Activated T-cell treated with anti-CD3 and anti-CD28 coated beads for 4 hours (primary cell): ENCODE data around the gene KATNAL2.

ENCODE experiments used
- DNase-seq: peaks from one replicate; pipeline ENCODE4 v3.0.0-alpha.2; 2020

Gene KATNAL2, protein sequence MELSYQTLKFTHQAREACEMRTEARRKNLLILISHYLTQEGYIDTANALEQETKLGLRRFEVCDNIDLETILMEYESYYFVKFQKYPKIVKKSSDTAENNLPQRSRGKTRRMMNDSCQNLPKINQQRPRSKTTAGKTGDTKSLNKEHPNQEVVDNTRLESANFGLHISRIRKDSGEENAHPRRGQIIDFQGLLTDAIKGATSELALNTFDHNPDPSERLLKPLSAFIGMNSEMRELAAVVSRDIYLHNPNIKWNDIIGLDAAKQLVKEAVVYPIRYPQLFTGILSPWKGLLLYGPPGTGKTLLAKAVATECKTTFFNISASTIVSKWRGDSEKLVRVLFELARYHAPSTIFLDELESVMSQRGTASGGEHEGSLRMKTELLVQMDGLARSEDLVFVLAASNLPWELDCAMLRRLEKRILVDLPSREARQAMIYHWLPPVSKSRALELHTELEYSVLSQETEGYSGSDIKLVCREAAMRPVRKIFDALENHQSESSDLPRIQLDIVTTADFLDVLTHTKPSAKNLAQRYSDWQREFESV

DNA sequence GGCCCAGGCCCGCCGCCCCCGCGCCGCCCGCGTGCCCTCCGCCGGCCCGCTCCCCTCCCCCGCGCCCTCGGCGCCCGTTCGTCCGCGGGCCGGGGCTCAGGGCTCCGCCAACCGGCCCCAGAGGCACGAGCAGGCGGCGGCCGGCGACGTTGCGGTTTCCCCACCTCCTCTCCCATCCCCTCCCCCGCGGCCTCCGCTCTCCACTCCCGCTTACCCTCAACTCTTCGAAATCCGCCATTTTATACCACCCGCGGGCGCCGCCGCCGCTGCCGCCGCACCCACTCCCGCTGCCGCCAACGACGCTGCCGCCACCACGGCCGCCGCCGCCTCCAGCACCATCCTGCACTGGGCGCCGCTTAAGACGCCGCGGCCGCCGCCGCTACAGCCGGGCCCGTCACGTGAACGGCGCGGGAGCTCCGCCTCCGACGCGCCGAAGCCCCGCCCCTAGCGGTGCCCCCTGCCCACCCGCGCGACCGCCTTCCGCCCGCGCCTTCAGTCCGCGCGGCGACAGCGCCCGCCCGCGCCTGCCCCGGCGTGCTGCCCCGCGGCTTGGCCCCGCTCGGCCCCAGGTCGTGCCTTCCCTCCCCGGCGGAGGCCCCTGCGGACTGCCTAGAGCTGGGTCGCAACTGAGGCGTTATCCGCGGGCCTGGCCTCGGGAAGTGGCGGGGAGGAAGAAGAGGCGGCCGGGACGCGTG, at the start of gene KATNAL2, which contains the start of gene PIAS2:
KATNAL2 (plus strand) TSS at position 495 of the 695 bp plus-strand sequence. CDS start 29,271 bp downstream, outside the sequence.
PIAS2 (minus strand) TSS at position 400 of the 695 bp plus-strand sequence; CDS start at position 238, 162 bp downstream.
- peak; percentile 62 for DNase-seq

DNA sequence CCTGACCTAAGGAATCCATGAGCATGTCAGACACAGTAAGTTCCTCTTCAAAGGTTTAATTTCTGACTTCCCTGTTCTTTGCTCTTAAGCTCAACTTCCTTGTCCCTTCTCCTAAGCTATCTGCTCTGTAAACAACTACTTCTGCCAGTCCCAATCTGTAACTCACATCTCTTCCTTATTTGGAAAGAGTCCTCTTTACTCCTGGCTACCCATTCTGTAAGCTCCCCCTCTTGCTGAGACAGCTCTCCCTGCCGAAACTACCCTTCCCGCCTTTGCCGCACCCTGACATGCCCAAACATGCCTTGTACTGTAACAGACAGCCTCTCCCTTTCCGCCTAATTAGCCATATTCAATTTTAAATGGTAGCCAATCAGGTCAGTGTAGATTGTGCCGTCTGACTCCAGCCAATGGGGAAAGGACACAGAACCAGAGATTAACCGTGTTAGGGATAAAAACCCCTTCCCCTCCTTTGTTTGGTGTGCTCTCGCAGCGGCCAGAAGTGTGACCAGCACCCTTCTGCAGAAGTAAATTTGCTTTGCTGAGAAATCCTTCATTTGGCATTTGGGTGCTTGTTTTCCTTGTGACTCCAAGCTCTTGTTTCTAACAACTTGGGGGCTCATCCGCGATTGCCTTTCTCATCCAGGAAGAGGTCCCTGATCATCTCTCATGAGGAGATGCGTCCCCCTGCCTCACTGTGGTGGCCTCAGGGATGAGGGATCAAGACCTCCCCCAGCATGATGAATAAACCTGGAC, 49.1 kb upstream of the KATNAL2 start:
- no peak for DNase-seq

DNA sequence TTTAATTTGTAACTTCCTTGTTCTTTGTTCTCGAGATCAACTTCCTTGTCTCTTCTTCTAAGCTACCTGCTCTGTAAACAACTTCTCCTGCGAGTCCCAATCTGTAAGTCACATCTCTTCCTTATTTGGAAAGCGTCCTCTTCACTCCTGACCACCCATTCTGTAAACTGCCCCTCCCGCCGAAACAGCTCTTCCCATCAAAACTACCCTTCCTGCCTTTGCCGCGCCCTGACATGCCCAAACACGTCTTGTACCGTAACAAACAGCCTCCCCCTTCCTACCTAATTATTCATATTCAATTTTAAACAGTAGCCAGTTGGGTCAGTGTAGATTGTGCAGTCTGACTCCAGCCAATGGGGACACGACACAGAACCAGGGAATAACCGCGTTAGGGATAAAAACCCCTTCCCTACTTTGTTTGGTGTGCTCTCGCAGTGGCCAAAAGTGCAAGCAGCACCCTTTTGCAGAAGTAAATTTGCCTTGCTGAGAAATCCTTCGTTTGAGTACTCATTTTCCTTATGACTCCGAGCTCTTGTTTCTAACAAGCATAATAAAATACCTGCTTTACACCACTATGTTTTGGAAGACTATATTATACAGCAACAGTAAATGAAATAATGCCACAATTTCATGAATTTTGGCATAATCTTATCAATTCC, 39.9 kb upstream of the KATNAL2 start:
- DNase-seq, result no peak

DNA sequence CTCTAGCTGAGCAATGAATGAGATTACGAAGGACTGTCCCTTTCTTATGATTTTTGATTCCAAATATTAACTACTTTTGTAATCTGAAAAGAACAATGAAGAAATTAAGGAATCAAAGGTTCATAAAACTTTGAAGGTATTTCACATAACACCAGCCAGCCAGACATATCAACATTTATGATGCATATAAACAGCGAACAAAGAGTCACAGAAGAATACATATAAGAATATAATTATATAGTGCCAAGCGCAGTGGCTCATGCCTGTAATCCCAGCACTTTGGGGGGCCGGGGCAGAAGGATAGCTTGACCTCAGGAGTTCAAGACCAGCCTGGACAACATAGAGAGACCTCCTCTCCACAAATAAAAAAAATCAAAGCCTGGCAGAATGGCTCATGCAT, 34.2 kb upstream of the KATNAL2 start:
- DNase-seq, result no peak

DNA sequence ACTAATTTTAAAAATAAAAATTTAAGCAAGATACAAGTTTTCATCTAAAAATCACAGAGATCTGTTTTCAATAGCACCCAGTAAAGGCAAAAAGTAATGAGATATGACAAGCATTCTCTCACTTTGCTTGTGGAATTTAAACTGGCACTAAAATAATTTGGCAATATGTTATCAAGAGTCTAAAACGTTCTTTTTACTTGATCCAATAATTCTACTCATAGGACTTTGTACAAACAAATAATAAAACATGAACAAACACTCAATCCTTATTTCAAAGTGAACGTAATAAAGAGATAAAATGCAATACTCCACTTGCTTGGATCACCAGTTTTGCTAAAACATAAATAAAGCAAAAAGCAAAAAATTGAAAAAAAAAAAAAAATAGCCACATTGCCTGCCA, 30.5 kb upstream of the KATNAL2 start:
- DNase-seq, result no peak

DNA sequence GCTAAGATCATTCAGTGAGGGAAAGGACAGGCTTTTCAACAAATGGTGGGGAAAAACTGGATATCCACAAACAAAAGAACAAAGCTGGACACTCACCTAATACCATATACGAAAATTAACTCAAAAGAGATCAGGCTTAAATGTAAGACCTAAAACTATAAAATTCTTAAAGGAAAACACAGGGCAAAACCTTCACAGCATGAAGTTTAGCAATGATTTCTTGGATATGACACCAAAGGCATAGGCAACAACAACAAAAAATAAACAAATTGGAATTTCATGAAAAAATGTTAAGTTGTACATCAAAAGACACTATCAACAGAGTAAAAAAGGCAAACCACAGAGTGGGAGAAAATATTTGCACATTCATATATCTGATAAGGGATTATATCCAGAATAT, 28.4 kb upstream of the KATNAL2 start:
- DNase-seq, result no peak

DNA sequence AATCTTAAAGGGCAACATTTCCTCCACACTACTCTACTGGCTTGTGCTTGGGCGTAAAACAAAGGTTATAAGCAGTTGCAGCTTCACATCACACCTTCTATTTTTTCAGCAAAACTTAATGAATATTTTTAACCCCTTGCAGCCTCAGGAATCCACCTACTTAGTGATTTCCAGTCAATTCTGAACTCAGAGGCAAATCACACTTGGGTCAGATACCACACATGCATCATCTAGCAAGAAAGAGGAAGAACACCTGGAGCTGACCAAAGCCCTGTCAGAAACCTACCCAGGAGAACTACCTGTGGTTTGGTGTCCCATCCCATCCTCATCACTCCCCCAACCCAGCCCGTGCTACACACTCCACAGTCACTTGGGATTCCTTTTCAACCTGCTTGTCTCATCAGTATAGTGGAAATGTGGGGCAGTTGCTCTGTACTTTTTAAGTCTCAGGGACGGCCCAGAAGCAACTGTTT, 25.6 kb upstream of the KATNAL2 start:
- DNase-seq, result no peak

DNA sequence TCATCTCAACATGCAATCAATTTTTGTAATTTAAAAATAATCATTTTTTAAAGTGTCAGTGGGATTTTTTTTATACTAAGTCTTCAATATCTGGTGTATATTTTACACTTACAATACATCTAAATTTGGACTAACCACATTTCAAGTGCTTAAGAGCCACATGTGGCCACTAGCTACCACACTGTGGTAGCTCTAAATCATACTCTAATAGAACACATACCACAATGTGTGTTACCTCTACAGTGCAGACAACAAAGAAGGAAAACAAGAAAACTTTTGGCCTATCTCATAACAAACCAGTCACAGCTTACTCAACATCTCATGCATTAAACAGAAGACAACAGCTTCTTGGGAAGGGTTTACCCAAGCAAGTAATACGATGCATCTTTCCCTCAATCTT, 24.6 kb upstream of the KATNAL2 start:
- no peak for DNase-seq

DNA sequence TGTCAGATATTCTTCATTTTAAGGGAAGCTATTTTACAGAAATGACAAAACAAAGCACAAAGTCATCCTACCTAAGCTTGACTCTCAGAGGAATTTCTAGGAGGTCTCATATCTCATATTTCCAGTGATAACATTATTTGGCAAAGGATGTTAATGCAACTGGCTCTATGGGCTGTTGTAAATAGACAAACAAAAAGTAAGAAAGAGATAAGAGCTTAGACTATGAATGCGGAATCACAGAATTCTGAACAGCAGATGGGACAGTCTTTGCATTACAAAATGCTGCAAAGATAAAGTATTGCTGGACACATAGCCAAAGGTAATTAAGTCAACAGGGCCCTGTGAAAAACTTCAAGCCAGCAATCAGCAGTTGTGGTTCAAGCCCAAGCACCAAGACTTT, 24.0 kb upstream of the KATNAL2 start:
- no peak for DNase-seq

DNA sequence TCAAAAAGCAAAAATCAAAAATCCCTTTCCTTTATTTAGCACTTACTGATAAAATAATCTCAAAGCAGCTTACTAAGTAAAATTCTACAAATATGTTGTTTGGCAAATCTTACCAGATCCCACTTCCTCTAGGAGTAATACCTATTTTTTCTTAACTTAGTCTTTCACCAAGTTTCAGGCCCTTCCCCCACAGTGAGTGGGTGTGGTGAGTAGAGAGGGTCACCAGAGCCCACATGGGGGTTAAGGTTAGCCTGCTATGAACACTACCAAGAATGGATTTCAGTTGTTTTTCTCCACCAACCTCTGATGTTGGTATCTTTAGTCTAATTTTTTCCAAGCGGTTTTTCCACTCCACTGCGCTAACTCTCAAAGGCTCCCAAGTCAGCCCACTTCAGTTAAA, 23.3 kb upstream of the KATNAL2 start:
- no peak for DNase-seq

DNA sequence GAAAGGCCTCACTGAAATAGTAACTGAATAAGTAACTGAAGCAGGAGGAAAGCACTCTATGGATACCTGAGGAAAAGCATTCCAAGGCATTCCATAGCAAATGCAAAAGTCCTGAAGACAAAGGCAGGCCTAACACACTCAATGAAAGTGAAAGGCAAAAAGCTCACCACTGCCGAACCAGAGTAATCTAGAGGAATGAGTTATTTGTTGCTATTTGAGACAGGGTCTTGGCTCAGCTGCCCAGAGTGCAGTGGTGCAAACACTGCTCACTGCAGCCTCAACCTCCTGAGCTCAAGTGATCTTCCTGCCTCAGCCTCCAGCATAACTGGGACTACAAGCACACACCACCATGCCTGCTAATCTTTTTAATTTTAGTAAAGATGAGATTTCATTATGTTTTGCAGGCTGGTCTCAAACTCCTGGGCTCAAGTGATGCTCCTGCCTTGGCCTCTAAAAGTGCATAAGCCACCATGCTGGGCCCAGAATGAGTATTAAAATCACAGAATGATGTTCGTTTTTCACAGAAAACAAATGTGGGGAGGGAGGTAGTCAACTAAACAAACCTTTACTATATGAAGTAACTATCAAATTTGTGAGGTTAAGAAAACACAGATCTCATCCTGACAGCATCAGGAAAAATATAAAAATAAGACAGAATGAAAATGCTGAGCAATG, 18.0 kb upstream of the KATNAL2 start:
- DNase-seq, result no peak

DNA sequence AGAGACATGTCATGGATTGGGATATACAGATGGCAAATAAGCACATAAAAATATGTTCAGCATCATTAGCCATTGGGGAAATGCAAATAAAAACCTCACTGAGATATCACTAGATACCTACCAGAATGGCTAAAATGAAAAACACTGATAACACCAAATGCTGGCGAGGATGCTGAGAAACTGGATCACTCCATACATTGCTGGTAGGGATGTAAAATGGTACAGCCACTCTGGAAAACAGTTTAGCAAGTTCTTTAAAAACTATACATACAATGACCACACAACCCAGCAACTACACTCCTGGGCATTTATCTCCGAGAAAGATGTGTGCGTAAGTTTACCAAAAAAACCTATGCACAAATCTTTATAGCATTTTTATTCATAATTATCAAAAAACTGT, 14.0 kb upstream of the KATNAL2 start:
- no peak for DNase-seq

DNA sequence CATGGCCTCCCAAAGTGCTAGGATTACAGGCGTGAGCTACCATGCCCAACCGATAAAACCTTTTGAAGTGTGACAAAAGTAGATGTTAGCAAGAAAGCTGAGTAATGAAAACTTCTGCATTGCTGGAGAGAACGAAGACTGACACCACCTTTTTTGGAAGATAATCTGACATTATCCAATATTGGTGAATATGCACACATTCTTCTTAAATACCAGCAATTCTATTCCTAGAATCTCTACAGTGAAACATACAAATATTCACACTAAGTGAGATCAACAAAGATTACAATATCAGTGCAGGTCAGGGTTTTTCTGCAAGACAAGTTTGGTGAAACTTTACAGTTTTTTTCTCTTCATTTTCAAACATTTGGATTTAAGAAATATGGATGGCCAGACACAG, 7.9 kb upstream of the KATNAL2 start:
- DNase-seq, result no peak

DNA sequence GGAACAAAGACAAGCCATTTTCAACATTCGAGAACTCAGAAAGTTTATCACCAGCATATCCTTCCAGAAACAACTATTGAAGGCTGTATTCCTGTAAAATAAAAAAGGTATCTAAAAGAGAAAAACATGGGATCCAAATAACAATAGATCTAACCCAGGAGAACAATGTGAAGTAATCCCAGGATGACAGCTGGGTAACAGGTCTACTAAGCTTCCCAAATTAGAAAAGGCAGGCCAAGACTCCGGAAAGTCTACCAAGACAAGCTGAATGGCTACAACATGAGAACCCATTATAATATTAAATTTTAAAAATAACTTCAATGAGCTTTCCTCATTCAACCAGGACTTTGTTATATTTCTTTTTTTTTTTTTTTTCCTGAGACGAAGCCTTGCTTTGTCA, 6.5 kb upstream of the KATNAL2 start:
- no peak for DNase-seq

DNA sequence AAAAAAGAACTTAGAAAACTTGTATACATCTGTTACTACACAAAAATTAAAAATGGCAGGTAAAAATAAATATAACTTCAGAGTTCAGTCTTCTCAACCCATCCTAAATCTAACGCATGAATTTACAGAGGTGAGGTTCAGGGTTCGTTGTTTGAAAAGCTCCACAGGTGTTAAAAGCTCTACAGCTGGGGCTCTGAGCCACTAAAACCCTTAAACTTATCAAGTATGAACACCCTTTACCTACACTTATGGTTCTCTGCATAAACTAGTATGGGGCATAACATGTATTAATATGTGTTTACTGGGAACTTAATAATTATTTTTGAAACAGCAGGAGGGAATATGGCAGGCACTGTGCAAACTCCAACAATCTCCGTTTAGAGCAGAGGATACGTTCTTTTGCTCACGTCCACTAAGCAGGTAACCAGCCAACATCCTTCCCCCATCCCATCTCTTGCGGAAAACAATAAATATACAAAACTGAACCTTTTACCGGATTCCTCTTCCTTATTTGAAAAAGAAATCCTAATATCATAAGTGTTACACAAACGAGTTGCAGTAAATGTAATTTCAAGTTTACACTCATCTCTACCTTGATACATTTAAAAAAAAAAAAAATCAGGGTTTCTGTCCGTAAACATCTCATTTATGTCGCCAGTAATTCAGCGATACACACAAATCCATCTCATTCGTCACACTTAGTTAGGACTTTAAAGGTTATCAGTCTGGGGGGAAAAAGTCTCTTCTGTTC, 1.4 kb upstream of the KATNAL2 start:
- DNase-seq, result no peak

DNA sequence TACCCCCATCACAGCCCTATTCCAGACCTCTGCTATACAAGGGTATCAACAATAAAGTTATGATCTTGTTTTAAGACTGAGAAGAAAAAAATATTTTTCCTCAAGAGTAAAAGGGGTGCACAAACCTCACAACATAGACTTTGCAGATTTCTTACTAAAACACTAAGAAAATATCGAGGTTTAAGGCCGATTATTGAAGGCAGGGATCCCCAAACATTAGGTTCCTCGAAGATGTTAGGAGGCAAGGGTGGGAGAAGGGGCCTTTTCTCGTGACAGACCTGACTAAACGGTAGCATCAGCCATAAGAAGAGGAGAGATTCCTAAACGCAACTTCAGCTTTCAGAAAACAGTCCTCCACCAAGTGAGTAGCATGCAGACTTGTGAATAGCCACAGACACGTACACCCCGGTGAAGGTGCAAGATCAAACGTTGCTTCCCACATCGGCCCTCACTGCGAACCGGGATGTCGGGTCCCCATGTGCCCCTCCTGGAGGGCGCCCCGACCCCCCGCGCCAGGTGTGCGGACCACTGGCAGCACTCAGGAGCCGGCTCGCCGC, 773 bp upstream of the KATNAL2 start:
- peak; percentile 27 for DNase-seq

DNA sequence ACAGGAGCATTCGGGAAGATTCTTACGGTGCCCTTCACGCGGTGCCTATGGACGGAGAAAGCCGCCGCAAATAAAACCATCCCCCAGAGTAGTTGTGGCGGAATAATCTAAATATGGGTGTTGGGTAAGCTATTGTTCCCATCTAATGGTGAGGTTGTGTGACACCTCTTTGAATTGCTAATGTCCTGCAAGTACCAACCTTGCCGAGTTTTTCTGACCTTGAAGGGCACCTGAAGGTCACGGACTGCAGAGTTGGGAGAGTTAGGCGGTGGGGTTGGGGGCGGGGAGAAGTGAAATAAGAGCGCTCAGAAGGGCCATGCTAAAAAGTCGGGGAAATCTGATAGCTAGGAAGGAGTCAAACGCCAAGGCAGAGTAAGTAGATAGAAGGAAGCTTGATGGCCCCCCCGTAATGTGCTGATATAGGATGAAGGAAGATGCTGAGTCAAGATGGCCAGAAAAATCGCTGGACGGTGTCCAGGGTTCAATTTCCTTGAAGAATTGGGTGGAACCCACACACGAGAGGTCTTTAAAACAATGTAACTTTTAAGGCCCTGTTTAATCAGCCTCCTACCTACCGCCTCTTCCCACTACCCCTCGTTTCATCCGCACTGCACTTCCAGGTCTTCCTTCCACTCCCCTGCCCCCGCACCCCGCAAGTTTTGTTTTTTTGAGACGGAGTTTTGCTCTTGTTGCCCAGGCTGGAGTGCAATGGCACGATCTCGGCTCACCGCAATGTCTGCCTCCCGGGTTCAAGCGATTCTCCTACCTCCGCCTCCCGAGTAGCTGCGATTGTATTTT, 600 bp downstream of the KATNAL2 start:
- DNase-seq, result peak; percentile 5

DNA sequence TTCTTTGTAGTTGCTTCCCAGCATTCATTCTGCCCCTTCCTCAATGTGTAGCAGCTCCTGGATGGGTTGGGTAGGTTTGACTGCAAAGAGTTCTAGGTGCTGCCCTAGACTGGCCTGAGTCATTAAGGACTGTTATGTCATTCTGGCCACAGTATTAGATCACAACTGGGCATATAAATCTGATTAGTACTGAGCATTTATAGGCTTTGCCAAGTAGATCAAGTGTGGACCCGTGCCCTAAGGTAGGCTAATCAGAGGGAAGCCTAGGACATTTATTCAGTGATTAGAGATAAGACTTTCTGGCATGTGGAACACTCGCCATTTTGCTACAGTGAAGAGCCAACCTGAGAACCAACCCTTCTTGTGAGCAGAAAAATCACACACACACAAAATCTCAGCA, 2.7 kb downstream of the KATNAL2 start:
- DNase-seq, result no peak

DNA sequence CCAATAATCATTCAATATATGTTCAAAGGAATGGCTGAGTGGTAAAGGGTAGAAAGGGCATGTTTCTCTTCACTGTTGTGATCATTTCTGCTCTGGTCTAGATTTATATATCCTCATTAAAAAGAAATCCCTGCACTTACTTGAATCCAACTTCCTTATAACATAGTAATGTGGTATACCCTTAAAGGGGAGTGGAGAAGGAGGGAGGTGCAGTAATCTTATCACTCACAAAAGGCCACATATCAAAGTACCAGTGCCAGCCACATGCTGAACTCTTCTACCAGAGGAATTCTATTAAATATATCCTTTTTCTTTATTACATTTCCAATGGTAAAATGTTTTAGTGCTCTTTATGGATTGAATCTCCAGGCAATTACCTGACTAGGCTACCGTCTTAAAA, 3.3 kb downstream of the KATNAL2 start:
- DNase-seq, result no peak

DNA sequence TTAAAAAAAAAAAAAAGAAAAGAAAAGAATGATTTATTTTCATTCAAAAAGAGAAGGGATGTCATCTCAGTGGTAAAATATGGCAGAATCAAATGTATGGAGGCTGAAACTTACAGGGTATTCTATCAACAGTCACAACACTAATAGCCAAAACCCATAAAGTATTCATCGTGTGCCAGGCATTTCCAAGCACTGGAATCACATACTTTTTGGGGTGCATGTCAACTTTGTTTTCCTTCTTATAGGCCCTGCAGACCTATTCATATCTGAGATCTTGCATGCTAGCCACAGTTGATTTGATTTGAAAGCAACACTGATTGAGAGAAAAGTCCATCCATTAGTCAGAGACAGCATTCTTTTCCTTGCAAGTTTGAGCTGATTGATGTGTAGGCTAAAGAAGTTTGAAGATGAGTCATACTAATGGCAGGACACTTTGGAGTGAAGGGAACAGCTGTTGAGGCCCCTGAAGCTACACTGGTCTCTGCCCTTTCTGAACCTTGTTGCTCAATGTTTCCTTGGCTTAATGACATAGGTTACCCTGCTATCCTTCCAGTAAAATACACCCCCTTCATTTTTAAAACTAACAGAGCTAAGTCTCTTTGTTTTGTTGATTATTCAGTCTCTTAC, 22.0 kb downstream of the KATNAL2 start:
- DNase-seq, result no peak
